Measurements from ENCODE around the gene PCDH1.
"Not testable (repeated sequence)": the region's sequence is repeated elsewhere in the genome, so short reads cannot be mapped to it uniquely, and the experiment has no call there.

The PCDH1 gene

GRCh38 chr5:141897425-141897824, 19.2 kb upstream of the PCDH1 start:
- DNase-seq = no peak

- not testable (repeated sequence) for DNase-seq
Observed at GRCh38 chr5:141890429-141890828, 12.2 kb upstream of the PCDH1 start.

- DNase-seq = no peak
Observed at GRCh38 chr5:141889282-141889871, 11.2 kb upstream of the PCDH1 start.

- no peak for DNase-seq
Observed at GRCh38 chr5:141883892-141884318, 5.7 kb upstream of the PCDH1 start.

GRCh38 chr5:141883184-141883891, 5.1 kb upstream of the PCDH1 start:
- DNase-seq = no peak

- DNase-seq = no peak
Observed at GRCh38 chr5:141882594-141883183, 4.5 kb upstream of the PCDH1 start.

GRCh38 chr5:141881886-141882285, 3.7 kb upstream of the PCDH1 start:
- no peak for DNase-seq

- DNase-seq = no peak
Observed at GRCh38 chr5:141880961-141881801, 3.0 kb upstream of the PCDH1 start.

GRCh38 chr5:141879941-141880738, 1.9 kb upstream of the PCDH1 start:
- DNase-seq = no peak

- DNase-seq = no peak
Observed at GRCh38 chr5:141879426-141879759, 1.2 kb upstream of the PCDH1 start.

- peak; percentile 91 to 94 for DNase-seq
Observed at GRCh38 chr5:141878711-141879425, 658 bp upstream of the PCDH1 start.

GRCh38 chr5:141877356-141878185, 639 bp downstream of the PCDH1 start:
- DNase-seq = peak in 1 of 2 donors; percentile 25

GRCh38 chr5:141876628-141877355, 1.4 kb downstream of the PCDH1 start:
- peak in 1 of 2 donors; percentile 33 for DNase-seq

- no peak for DNase-seq
Observed at GRCh38 chr5:141875795-141876627, 2.2 kb downstream of the PCDH1 start.

- no peak for DNase-seq
Observed at GRCh38 chr5:141875022-141875740, 3.0 kb downstream of the PCDH1 start.

GRCh38 chr5:141874262-141874964, 3.8 kb downstream of the PCDH1 start:
- DNase-seq = no peak

GRCh38 chr5:141873933-141874261, 4.3 kb downstream of the PCDH1 start:
- no peak for DNase-seq
